NCI-H2029 (cell line): ENCODE measurements around the gene RSRC2.
"Not testable (repeated sequence)": the region's sequence is repeated elsewhere in the genome, so short reads cannot be mapped to it uniquely, and the experiment has no call there.

Source experiments
- DNase-seq: peaks from one replicate; lab custom pipeline; 2025; lab: John Stamatoyannopoulos, UW

The RSRC2 gene, protein sequence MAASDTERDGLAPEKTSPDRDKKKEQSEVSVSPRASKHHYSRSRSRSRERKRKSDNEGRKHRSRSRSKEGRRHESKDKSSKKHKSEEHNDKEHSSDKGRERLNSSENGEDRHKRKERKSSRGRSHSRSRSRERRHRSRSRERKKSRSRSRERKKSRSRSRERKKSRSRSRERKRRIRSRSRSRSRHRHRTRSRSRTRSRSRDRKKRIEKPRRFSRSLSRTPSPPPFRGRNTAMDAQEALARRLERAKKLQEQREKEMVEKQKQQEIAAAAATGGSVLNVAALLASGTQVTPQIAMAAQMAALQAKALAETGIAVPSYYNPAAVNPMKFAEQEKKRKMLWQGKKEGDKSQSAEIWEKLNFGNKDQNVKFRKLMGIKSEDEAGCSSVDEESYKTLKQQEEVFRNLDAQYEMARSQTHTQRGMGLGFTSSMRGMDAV

GRCh38 chr12:122526683-122527477, at the start of gene RSRC2, which contains the start of gene KNTC1:
Gene RSRC2, minus strand, starts transcription at chr12:122526936. Its CDS starts 83 bp downstream, at chr12:122526853.
Gene KNTC1, plus strand, starts transcription at chr12:122527249. Its CDS starts 2,815 bp downstream, at chr12:122530064.
- DNase-seq = peak; percentile 99

DNA sequence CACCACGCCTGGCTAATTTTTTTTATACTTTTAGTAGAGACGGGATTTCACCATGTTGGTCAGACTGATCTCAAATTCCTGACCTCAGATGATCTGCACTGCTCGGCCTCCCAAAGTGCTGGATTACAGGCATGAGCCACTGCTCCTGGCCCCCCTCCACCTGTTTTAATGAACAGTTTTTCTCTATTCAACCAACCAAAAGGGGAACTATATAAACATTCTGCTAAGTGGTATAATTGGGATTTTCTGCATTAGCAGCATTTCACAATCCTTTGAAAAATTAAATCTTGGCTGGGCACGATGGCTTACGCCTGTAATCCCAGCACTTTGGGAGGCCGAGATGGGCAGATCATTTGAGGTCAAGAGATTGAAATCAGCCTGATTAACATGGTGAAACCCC, 45.1 kb upstream of the RSRC2 start:
- DNase-seq = no peak

GRCh38 chr12:122570006-122570405, 43.3 kb upstream of the RSRC2 start:
- DNase-seq = not testable (repeated sequence)

GRCh38 chr12:122569288-122569687, 42.6 kb upstream of the RSRC2 start:
- no peak for DNase-seq

DNA sequence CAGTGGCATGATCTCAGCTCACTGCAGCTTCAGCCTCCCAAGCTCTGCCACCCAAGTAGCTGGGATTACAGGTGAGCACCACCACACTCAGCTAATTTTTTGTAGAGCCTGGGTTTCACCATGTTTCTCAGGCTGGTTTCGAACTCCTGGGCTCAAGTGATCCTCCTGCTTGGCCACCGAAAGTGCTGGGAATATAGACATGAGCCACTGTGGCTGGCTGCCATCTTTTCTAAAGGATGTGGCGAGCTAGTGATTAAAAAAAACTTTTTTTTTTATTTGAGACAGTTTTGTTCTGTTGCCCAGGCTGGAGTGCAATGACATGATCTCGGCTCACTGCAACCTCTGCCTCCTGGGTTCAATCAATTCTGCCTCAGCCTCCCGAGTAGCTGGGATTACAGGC, 40.1 kb upstream of the RSRC2 start:
- DNase-seq = not testable (repeated sequence)

DNA sequence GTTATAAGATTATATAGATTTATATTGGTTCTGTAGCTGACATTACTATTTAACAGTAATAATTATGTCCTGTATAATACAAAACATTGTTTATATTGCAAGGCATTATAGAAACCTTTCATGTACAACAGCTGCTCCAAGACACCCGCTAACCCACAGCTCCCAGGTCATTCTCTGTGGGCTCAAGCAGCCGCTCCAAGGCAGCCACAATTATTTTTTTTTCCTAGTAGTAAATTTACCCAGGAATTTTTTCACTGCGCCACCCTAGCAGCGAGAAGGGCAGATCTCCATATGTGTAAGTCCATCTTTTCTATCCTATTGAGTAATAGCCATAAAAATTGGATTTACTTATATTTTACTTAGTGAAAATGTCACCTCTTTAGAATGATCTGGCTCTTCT, 36.6 kb upstream of the RSRC2 start:
- no peak for DNase-seq

GRCh38 chr12:122560138-122560537, 33.4 kb upstream of the RSRC2 start:
- no peak for DNase-seq

GRCh38 chr12:122558745-122559641, 32.3 kb upstream of the RSRC2 start:
- no peak for DNase-seq

DNA sequence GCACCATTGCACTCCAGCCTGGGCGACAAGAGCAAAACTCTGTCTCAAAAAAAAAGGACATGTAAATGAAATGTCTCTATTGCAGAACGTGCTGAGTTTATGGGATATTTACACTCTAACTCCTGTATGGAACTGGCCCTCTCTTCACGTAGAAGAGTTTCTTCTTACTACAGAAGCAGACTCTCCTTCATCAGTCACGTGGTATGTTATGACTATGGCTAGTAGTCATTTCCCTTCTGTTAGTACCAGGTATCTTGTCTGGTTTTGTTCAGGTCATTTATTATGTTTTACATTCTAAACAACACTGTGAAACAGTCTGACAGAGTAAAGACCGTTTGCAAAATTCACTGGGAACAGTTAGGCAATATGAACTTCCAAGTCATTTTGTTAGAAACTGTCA, 20.6 kb upstream of the RSRC2 start:
- DNase-seq = no peak

DNA sequence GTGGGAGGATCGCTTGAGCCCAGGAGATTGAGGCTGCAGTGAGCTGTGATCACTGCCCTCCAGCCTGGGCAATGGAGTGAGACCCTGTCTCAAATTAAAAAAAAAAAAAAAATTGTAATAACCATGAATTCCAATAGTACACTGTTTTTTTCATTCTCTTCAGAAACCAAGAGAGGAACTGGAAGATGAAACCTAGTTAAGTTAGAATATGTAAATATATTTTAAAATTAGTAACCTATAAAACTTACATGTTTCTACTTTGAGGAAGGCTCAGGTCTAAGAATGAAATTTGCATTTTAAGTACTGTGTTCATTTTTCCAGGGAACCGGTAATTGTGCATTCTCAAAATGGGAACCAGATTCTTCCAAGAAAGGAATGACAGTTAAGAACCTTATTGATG, 19.1 kb upstream of the RSRC2 start:
- no peak for DNase-seq

DNA sequence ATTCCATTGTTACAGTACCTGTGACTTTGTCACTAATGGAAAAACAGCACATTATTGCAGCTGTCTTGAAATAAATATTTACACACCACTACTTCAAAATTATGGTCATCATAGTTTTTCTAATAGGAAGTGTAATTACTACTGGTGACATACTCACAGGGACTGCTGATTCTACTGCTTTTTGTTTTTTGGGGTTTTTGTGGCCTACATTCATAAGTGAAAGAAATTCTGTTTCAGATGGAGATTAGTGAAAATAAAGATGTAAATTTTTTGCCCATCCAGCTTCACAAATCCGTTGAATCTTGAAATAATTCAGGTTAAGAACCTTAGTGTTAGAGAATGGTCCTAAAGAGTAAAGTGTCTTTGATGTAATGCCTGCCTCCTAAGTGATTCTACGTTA, 17.8 kb upstream of the RSRC2 start:
- DNase-seq = no peak

DNA sequence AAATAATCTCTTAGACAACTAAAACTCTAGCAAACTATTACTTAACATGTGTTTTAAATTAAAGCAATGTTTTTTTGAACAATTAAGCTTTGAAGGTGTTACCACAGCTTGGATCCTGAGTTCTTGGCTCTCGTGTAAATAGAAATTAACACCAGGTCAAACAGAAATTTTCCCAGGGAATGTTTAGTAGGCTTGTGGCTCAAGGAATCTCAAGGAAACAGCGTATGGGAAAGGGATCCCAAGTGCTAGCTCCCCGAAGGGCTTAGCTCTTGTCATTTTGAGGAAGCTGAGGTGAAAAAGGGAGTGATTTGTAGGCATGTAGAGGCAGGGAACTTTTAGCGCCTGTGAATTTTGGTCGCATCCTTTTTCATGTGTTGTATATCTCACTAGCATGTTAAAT, 11.8 kb upstream of the RSRC2 start:
- DNase-seq = no peak

- DNase-seq = no peak
Observed at GRCh38 chr12:122537021-122537420, 10.3 kb upstream of the RSRC2 start.

- no peak for DNase-seq
Observed at GRCh38 chr12:122533856-122534255, 7.1 kb upstream of the RSRC2 start.

- DNase-seq = no peak
Observed at GRCh38 chr12:122528992-122529391, 2.3 kb upstream of the RSRC2 start.

- no peak for DNase-seq
Observed at GRCh38 chr12:122528582-122528981, 1.8 kb upstream of the RSRC2 start.

DNA sequence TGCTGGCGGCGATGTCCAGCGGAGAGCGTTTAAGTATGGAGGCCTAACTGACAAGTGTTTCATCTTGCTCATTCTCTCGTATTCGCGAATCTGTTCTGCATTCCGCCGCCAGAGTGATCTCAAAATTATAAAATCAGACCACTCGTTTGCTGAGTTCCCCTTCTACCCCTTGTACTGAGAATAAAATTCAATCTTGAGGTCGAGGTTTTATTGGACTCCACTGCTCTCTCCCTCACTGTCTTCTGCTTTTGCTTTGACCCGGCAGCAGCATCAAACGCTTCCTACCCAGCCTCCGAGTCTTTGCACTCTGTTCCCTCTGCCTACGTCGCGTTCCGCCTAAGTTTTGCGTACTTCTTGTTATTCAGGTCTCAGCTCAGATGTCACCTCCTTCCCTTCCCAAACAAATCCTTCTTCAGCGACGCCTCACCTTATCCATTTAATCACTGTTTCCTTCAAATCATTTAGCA, 775 bp upstream of the RSRC2 start:
- DNase-seq = peak; percentile 24

DNA sequence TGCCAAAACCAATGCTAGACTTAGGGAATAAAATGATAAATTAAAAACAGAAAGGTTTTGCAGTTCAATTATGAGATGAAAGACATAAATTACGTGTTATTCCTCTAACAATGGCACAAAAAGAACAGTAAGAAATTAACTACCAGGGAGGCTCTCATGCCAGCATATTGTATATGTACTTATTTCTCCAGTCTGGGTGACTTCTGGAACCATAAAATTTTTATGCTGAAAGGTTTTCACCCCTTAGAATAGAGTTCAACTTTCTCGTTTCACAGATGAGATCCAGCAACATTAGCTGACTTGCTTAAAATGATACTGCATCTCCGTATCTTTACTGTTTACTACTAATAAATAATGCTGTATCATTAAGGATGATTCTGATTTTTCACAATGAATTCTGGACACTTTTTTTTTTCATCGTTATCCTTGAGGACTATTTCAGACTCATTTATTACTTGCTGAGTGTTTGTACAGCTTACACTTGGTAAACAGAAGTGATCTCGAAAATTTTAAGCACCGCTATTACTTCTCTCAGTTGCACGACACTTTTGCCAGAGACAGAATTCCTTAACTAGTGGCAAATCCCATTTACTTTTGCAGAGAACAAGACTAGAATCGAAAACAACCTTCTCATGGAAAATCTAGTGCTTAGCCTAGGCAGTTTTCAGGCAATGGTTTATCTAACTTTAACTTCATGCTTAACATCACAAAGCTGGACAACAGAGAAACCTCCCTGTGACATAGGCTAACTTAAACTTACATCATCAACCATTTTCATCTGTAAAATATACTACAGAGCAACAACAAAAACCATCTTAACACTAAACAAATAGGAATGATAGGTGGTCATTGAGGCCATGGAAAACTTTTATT, 2.7 kb downstream of the RSRC2 start:
- no peak for DNase-seq

- no peak for DNase-seq
Observed at GRCh38 chr12:122523280-122523679, 3.5 kb downstream of the RSRC2 start.

GRCh38 chr12:122520676-122521075, 6.1 kb downstream of the RSRC2 start:
- no peak for DNase-seq

DNA sequence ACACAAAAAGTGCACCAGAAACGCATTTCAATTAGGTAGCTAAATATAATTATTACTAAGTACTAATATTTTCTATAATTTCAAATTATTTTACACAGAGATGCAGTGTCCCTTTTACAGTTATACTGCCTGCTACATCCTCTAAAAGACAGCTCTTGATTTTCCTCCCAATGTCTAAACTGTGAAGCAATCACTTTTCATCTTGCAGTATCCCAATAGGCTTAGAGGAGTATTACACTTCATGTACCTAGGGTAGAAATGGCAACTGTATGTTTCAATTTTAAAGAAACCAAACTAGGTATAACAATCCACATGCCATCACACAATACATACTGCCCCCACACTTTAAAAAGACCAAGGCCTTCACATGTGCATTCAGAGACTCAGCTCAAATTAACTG, 7.3 kb downstream of the RSRC2 start:
- no peak for DNase-seq
